Choroid plexus epithelial cell (primary cell): Measurements from ENCODE around the gene SUSD4.

Source experiments
- DNase-seq: peaks from one replicate; pipeline ENCODE4 v3.0.0-alpha.2; 2010; ENCODE audit warnings: low read depth
- H3K4me3 ChIP-seq: 2 replicates; pipeline ENCODE4 v1.5.1; 2011; ENCODE audit warnings: low read depth, mild to moderate bottlenecking, control low read depth, low read length, moderate library complexity
- TF ChIP-seq, protein P1 (sequence below): conservative IDR thresholded peaks from 2 replicates; pipeline ENCODE4 v1.5.1; 2011; ENCODE audit warnings: low read depth, mild to moderate bottlenecking, control low read depth, inconsistent platforms, low read length, moderate library complexity

The SUSD4 gene

DNA sequence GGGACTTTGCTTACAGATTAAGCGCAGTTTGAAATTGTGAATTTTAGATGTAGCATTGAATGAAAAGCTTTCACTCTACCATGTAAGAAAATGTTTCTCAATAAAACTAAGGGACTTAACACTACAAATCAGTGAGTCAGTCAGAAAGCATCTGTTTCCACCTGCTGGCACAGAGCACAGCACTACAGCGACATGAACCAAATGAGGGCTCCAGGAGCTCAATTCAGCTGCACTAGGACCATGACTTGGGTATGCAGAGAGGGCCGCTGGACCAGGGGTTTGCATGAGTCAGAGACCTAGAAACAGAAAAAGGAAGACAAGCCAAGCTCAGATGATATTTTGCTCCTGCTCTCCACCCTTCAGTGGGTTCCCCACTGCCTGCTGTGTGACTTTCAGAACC lies 5.2 kb downstream of the SUSD4 start:
- TF ChIP-seq, protein P1, sequence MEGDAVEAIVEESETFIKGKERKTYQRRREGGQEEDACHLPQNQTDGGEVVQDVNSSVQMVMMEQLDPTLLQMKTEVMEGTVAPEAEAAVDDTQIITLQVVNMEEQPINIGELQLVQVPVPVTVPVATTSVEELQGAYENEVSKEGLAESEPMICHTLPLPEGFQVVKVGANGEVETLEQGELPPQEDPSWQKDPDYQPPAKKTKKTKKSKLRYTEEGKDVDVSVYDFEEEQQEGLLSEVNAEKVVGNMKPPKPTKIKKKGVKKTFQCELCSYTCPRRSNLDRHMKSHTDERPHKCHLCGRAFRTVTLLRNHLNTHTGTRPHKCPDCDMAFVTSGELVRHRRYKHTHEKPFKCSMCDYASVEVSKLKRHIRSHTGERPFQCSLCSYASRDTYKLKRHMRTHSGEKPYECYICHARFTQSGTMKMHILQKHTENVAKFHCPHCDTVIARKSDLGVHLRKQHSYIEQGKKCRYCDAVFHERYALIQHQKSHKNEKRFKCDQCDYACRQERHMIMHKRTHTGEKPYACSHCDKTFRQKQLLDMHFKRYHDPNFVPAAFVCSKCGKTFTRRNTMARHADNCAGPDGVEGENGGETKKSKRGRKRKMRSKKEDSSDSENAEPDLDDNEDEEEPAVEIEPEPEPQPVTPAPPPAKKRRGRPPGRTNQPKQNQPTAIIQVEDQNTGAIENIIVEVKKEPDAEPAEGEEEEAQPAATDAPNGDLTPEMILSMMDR, result no peak
- peak; percentile 3 for DNase-seq
- H3K4me3 ChIP-seq, result no peak overlapping the region

DNA sequence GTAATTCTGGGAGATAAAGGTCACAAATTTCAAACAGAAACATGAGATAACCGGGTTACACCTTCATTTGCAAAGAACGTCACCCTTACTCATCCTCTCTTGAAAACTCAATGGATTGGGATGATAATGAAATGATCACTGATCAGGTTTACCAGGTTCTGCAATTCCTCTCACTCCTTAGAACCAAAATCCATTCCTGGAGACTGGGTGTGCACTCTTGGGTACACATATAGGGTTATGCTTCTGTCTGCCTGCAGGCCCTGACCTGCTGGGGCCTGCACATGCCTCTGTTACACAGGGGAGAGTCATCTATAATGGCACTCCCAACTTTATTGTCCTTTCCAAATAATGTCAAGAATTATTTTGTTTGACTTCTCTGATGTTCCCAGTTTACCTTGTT lies 8.3 kb downstream of the SUSD4 start:
- no peak for DNase-seq
- TF ChIP-seq, protein P1, result no peak
- H3K4me3 ChIP-seq, result no peak overlapping the region

DNA sequence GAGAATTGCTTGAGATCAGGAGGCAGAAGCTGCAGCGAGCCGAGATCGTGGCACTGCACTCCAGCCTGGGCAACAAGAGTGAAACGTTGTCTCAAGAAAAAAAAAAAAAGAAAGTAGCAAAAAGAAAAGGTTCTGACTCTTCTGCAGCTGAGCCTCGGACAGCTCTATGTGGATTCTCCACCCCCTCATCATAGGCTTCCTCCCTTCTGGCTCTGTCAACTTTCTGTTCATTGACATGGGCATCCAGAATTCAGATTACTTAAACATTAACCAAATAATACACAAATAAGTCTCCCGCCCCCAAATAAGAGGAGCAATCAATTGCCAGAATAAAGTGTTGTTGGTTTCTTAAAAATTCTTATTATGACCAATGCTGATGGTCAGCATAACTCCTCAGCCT lies 10.0 kb downstream of the SUSD4 start:
- DNase-seq, result no peak
- TF ChIP-seq, protein P1, result no peak
- H3K4me3 ChIP-seq, result no peak overlapping the region

DNA sequence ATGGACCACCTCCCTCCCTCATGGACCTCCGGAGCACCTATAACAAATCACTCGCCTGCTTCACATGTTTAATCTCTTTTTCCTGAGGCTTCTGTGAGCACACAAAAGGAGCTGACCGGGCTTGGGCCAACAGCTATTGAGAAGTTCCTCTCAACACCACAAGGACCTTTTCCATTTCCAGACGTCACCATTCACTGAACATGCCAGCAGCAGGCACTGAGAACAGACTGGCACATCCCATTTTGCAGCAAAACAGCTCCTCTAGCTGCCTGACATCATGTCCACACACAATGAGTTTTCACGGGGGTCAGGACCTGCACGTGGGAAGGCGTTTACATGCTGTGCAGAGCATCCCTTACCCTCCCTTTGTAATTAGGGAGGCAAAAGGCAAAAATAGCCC lies 11.0 kb downstream of the SUSD4 start:
- no peak for DNase-seq
- TF ChIP-seq, protein P1, result no peak
- no peak overlapping the region for H3K4me3 ChIP-seq

DNA sequence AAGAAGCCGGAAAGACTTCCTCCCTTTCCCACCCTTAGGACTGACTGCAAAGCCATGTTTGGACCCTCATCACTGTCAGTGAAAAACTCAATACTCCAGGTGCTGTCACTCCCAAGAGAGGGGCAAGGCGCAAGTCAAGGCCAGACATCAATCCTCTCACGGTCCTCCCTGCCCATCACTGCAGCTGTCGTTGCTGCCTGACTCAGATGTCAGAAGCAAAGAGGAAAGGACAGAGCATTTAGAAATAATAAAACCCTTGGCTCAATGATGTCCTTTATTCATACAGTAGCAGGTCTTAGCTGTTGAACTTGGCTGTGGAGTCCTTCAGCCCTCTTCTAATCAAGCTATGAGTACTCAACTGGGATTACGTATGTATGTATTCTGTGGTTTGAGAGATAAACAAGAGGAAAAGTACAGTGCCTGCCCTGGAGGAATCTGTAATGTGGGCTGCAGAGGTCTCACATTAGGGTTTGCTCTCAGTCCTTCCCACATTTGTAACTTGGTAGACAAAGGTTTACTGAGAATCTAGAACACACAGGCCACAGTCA lies 13.5 kb downstream of the SUSD4 start:
- TF ChIP-seq, protein P1, result no peak
- DNase-seq, result no peak

DNA sequence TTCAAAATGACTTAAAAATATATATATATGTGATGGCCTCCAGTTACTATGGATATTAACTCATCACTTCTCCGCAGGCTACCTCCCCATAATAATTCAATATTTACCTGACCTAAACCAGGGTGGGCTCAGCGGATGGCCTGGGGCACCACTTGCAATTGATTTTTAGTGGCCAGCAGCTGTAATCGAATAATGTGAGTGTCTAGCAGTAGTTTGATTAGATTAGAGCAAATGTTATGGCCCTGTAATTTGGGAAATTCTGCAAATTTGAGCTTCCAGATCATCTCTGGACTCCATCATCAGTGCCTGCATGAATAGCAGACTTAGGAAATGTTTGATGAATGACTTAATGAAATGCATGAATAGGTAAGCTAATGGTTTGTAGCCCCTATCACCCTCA lies 14.7 kb downstream of the SUSD4 start:
- DNase-seq, result no peak
- TF ChIP-seq, protein P1, result no peak
- no peak overlapping the region for H3K4me3 ChIP-seq

More for the DNA sequence above, 13.5 kb downstream of the SUSD4 start:
- H3K4me3 ChIP-seq, result no peak overlapping the region

DNA sequence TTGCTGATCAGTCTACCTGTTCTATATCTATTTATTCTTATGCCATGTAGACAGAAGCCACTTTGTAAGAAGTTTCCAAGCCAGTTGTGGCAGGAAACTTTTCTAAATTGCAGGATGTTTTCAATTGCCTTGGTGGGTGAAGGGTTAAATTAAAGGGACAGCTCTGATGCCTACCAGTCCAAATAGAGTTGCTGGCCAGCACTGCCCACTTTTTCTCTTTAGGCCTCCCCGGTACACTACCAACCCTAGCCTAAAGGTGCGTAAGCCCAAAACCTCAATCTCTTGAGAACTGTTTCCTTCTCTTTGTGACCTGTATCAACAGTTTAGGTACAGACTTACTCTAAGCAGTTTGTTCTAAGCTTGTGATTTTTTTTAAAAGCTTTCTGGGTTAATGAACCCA lies 15.5 kb downstream of the SUSD4 start:
- no peak overlapping the region for H3K4me3 ChIP-seq
- TF ChIP-seq, protein P1, result no peak
- DNase-seq, result no peak
